Erythroblast (primary cell): ENCODE results near the gene ERICH6B.

ENCODE experiments used
- GATA1 ChIP-seq: IDR thresholded peaks from 2 replicates; pipeline ENCODE4 v1.6.1; 2011; ENCODE audit warnings: low read depth, mild to moderate bottlenecking, control low read depth, low read length, moderate library complexity
- POLR2A ChIP-seq: IDR thresholded peaks from 2 replicates; pipeline ENCODE4 v1.6.1; 2011; ENCODE audit warnings: mild to moderate bottlenecking, low read length

- no peak for TF ChIP-seq POLR2A
- no peak for TF ChIP-seq GATA1
Measured at GRCh38 chr13:45601680-45602079, 13.9 kb downstream of the ERICH6B start.
